LNCaP clone FGC (cell line): Measurements from ENCODE around the gene HAND1.

Source experiments
- DNase-seq: peaks from one replicate; pipeline ENCODE4 v3.0.0-alpha.2; 2011; ENCODE audit warnings: low read depth
- H3K4me3 ChIP-seq: 2 replicates; pipeline ENCODE4 v1.5.1; 2011; ENCODE audit warnings: mild to moderate bottlenecking, low read depth, low read length, control low read depth
- CTCF ChIP-seq: IDR thresholded peaks from 2 replicates; pipeline ENCODE4 v1.5.1; 2012; ENCODE audit warnings: mild to moderate bottlenecking; ENCODE audit not compliant: control insufficient read depth, insufficient read depth; ENCODE audit errors: extremely low read depth

Gene HAND1

GRCh38 chr5:154478224-154478565 is at the start of gene HAND1:
Gene HAND1 (minus strand): TSS chr5:154478227. CDS start chr5:154478008, 219 bp downstream.
- no peak for TF ChIP-seq CTCF
- H3K4me3 ChIP-seq, result no peak within 1 kb of the TSS
- DNase-seq, result no peak

- no peak for TF ChIP-seq CTCF
- DNase-seq, result no peak
- H3K4me3 ChIP-seq, result no peak overlapping the region
Observed at GRCh38 chr5:154526231-154527226, 48.5 kb upstream of the HAND1 start.

- no peak overlapping the region for H3K4me3 ChIP-seq
- no peak for TF ChIP-seq CTCF
- DNase-seq, result no peak
Observed at GRCh38 chr5:154524859-154525258, 46.8 kb upstream of the HAND1 start.

DNA sequence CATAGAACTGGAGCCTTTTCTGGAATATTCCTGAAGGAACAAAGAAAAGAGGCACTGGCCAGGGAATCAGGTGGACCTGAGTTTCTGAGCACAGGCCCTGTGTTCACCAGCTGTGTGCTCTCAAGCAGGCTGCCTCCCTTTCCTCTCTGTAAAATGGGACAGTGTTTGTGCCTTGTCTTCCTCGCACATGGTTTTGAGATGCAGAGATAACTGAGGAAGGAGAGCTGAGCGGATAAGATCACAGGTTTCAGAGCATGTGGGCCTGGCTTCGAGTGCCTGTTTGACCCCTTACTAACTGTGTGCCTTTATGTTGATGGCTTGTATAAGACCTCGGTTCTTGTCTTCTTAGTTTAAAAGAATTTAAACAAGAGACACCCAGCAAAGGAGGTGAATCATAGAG is 46.2 kb upstream of the HAND1 start:
- DNase-seq, result no peak
- no peak overlapping the region for H3K4me3 ChIP-seq
- TF ChIP-seq CTCF, result no peak

DNA sequence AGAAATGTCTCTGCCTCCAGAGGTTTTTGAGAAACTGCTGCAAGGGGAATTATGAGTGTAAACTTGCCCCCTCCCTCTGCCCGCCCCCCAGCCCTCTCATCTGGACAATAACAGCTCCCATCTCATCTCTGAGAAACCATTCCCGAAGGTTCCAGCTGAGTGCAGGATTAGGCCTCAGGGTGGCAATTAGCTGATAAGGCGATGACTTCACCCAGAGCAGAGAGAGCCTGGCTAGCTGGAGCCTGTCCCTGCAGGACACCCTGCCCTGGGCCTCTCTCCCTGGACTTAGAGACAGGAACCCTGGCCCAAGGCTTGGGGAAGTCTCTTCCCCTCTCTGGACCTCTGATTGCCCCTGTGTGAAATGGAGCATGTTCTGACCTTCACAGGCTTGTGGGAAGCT is 45.7 kb upstream of the HAND1 start:
- no peak for DNase-seq
- no peak overlapping the region for H3K4me3 ChIP-seq
- TF ChIP-seq CTCF, result no peak

- DNase-seq, result no peak
- H3K4me3 ChIP-seq, result no peak overlapping the region
- TF ChIP-seq CTCF, result no peak
Observed at GRCh38 chr5:154523104-154523503, 45.1 kb upstream of the HAND1 start.
